ENCODE measurements around the gene HSD17B8. TPM values are rescaled to one million over a fixed set of nuclear protein-coding genes. Genes with fewer than 3 reads are reported as not detected.

Gene HSD17B8
- 10 to 100 TPM; 20.5 to 35.1 (median 26.7) TPM for polyA plus RNA-seq (ENCODE audit: insufficient read length in 4 of 4)

- peak in 3 of 4 donors; percentile 85 to 90 (median 88) for DNase-seq (ENCODE audit: low read depth in 4 of 4, low spot score in 3 of 4)
Observed at GRCh38 chr6:33204415-33205190, at the start of gene HSD17B8. Gene HSD17B8 (plus strand): TSS chr6:33204655. CDS start chr6:33204669, 14 bp downstream.

DNA sequence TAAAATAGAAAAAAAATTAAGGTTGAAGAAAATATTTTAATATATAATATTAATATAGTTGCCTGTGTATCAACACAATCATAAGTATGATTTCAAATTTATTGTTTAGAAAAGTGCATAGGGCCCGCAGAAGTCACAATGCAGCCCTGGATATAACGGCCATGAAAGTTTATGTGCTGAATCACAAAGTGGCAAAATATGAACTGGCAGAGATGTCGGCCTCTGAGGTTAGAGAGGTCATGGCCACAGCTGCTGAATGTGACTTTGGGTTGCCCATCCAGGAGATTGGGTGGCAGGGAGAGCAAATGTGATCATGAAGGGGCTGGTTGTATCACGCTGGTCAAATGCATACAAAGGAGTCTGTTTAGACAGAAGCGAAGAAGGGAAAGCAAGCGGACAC lies 47.9 kb upstream of the HSD17B8 start:
- DNase-seq (ENCODE audit: low read depth in 4 of 4, low spot score in 3 of 4): no peak

DNA sequence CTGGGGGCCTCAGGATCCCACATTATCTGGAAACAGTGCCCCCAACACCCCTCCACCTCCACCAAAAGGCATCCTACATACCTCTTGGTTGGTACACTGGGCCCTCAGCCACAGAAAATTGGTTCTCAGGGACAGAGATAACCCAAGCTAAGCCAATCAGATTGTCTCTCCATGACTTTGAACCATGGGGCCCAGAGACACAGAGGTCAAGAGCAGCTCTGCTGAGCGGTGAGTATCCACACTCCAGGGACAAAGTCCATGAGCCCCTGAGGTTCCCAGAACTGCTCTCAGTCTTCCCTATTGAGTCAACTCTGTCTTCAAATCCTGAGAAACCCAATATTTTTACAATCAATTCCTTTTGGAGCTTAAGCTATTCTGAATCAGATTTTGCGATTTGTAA lies 47.5 kb upstream of the HSD17B8 start:
- DNase-seq (ENCODE audit: low read depth in 4 of 4, low spot score in 3 of 4): no peak

GRCh38 chr6:33160096-33160495 lies 44.4 kb upstream of the HSD17B8 start:
- no peak for DNase-seq (ENCODE audit: low read depth in 4 of 4, low spot score in 3 of 4)

DNA sequence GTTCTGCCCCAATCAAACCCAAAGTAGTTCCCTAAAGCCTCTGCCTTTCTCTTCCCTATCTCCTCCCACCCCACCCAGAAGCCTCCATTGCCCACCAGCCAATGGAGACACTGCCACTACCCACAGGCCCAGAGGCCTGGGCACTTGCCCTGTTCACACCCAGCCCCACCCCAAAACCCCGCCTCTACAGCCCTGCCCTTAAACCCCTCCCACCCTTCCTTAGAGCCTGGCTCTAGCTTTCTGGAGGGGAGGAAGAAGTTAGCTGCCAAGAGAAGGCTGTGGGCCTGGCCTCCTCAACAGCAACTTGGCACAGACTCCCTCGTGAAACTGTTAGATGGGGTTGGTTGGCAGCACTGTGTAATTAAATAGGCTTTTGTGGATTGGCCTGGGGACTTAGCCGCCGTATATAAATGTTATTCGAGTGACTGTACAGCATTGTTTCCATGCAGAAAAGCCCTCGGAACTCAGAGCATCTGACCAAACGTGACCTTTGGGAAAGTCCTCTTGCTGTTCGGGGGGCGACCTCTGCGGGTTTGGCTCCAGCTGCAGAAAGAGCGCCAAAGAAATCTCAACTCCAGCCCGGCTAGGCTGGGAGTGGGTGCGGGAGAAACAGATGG lies 43.6 kb upstream of the HSD17B8 start:
- no peak for DNase-seq (ENCODE audit: low read depth in 4 of 4, low spot score in 3 of 4)

GRCh38 chr6:33161354-33162331 lies 42.8 kb upstream of the HSD17B8 start:
- peak; percentile 25 to 63 (median 33) for DNase-seq (ENCODE audit: low read depth in 4 of 4, low spot score in 3 of 4)

GRCh38 chr6:33163540-33163939 lies 40.9 kb upstream of the HSD17B8 start:
- DNase-seq (ENCODE audit: low read depth in 4 of 4, low spot score in 3 of 4): no peak

- no peak for DNase-seq (ENCODE audit: low read depth in 4 of 4, low spot score in 3 of 4)
Observed at GRCh38 chr6:33164176-33164575, 40.3 kb upstream of the HSD17B8 start.

- DNase-seq (ENCODE audit: low read depth in 4 of 4, low spot score in 3 of 4): no peak
Observed at GRCh38 chr6:33164665-33165373, 39.6 kb upstream of the HSD17B8 start.

DNA sequence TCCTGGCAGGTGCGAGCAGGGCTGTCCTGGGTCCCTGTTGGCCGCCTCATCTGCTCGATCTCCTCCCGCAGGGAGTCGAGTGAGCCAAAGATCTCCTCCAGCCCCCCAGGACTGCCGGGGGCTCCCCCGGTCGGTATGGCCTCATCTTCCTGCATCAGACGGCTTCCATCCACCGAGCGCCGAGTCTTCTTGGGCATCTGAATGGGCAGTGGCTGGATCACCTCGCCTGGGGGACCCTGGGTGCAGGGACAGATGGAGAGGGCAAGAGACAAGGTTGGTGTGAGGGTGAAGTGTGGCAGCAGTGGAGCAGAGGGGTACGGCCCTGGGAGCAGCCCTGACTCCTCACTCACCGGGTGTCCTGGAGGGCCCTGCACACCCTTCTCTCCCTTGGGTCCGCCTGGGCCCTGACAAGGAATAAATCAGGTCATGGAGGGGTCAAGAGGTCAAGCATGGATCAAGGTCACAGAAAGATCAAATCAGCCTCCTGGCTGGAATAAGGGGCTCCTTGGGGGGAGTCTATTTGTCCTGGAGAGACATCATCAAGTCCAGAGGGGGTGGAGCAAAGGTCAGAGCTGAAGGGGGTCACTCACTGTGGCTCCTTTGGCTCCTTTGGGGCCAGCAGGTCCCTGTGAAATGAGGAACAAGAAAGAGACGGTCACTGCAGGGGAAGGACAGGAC lies 38.7 kb upstream of the HSD17B8 start:
- DNase-seq (ENCODE audit: low read depth in 4 of 4, low spot score in 3 of 4): no peak

GRCh38 chr6:33166363-33166762 lies 38.1 kb upstream of the HSD17B8 start:
- DNase-seq (ENCODE audit: low read depth in 4 of 4, low spot score in 3 of 4): no peak

DNA sequence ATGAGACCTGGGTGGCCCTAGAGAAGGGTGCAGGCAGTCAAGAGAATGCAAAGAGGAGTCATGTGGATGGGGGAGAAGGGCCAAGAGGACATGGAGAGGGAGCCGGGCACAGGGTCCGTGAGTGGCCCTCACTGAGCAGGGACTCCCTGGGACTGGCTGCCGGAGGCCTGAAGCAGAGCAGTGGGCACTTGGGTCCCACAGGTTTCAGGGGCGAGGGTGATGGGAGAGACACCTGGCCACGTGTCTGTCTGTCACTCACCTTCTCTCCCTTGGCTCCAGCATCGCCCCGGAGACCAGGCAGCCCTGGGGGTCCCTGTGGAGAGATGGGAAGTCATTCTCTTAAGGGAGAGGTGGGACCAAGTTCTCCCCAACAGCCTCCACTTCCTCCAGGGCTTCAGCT lies 37.6 kb upstream of the HSD17B8 start:
- no peak for DNase-seq (ENCODE audit: low read depth in 4 of 4, low spot score in 3 of 4)

GRCh38 chr6:33167374-33168283 lies 36.8 kb upstream of the HSD17B8 start:
- no peak for DNase-seq (ENCODE audit: low read depth in 4 of 4, low spot score in 3 of 4)

DNA sequence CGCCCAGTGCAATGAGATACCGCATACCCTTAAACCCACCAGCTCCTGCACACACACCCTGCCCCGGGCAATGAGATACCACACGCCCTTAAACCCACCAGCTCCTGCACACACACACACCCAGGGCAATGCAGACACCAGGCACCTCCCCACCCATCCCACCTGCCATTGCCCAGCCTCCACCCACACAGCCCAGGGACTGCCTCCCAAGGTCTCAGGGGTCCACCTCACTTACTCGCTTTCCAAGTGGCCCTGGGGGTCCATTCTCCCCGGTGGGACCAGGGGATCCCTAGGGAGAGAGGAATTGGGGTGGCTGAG lies 36.2 kb upstream of the HSD17B8 start:
- DNase-seq (ENCODE audit: low read depth in 4 of 4, low spot score in 3 of 4): no peak

- no peak for DNase-seq (ENCODE audit: low read depth in 4 of 4, low spot score in 3 of 4)
Observed at GRCh38 chr6:33168639-33169038, 35.8 kb upstream of the HSD17B8 start.

DNA sequence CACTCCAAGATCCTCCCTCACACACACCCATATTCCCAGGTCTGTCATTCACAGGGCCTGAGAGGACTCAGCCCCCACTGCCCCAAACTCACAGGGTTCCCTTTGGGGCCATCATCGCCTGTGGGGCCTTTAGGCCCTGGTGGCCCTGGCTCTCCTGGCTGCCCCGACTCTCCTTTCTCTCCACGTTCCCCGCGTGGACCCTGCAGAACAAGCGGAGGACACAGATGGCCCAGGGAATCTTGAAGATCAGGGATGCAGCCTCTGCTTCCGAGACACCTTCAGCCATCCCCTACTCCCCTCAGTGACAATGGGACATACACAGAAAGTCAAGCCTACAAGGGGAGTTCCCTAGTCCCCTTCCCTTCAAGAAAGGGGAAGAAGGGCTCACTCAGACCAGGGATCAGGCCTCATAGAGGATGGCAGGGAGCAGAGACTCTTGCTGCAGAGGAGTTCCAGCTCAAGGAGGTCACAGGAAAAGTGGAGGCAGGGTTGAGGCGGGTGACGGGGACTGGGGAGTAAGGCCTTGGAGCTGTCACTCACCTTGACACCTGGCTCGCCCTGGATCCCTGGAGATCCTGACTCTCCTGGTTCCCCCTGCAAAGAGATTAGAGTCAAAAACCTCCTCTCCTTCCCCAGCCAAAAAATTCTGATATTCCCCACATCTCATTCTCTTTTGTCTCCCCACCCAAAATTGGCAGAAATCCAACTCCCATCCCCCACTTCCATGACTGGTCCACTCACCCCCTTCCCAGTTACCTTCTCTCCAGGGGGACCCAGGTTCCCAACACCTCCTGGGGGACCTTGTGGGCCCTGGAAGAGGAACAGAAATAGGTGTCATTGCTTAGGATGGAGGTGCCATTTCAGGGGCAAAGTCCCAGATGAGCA lies 34.9 kb upstream of the HSD17B8 start:
- no peak for DNase-seq (ENCODE audit: low read depth in 4 of 4, low spot score in 3 of 4)

DNA sequence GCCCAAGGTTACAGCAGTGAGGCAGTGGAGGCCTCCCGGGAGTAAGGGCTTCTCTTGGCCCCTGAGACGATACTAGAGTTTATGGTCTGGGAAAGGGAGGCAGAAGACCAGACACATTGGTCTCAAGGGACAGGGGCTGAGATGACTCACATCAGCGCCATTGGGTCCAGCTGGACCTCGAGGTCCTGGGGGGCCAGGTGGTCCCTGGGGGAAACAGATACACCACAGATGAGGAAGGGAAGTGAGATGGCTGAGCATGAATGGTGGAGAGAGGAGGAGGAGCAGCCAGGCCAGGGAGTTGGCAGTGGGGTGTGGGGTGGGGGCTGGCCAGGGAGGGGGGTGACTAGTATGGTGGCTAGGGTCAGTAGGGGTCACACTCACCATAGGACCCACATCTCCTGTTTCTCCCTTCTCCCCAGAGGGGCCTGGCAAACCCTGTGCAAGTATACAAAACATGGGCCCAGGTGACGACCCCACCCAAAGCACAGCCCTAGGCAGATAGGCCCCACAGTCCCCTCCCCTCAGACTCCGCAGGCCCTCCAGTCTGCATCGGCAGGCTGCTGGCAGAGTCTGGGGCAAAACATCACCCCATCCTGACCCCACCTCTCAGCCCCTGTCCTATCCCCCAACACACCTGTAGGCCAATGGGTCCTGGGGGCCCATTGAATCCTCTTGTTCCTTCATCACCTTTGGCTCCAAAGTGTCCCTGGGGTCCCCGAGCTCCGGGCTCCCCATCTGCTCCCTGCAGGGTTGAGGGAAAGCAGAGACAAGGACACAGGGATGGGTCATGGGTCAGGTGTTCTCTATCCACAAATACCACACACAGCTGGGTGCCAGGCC lies 34.1 kb upstream of the HSD17B8 start:
- DNase-seq (ENCODE audit: low read depth in 4 of 4, low spot score in 3 of 4): no peak

All from right renal pelvis (tissue), 4 donors.